A549 (cell line): ENCODE data around the gene LRRC59.

Experiments
- CBX8 ChIP-seq: fragments of 200-600 bp; sonication (generic); IDR thresholded peaks from 2 replicates; pipeline ENCODE4 v1.6.1; 2016
- CEBPB ChIP-seq, 2 experiments: fragments of >200 bp in 1 of 2; sonication (Bioruptor Twin) in 1 of 2; formaldehyde crosslinking in 1 of 2; IDR thresholded peaks; 2 replicates each; pipeline ENCODE4 v1.6.1; 2012 to 2016
- CTCF ChIP-seq: fragments of >200 bp; sonication (Bioruptor Twin); formaldehyde crosslinking; IDR thresholded peaks from 3 replicates; pipeline ENCODE4 v1.5.1; 2016
- HOXA7 ChIP-seq: fragments of 250-450 bp; sonication (Bioruptor Pico); IDR thresholded peaks from 2 replicates; pipeline ENCODE4 v1.5.0; 2020; ENCODE audit warnings: mild to moderate bottlenecking, moderate library complexity
- JUN ChIP-seq, 2 experiments: fragments of >200 bp; sonication (Bioruptor Twin); formaldehyde crosslinking; IDR thresholded peaks; 2 replicates in 1 of 2; 3 replicates in 1 of 2; pipeline ENCODE4 v1.6.1; 2016 to 2017
- MAX ChIP-seq: IDR thresholded peaks from 2 replicates; pipeline ENCODE4 v1.6.1; 2012
- POLR2A ChIP-seq: IDR thresholded peaks from 2 replicates; pipeline ENCODE4 v1.6.1; 2012; ENCODE audit warnings: mild to moderate bottlenecking, low read length
- REST ChIP-seq: fragments of 200-600 bp; sonication (generic); IDR thresholded peaks from 2 replicates; pipeline ENCODE4 v1.6.1; 2016; ENCODE audit warnings: antibody characterized with exemption, mild to moderate bottlenecking, moderate library complexity
- RFX5 ChIP-seq: fragments of 450-650 bp; IDR thresholded peaks from 2 replicates; pipeline ENCODE4 v1.7.1; 2014; ENCODE audit warnings: antibody characterized with exemption, mild to moderate bottlenecking, moderate library complexity
- ZFP36 ChIP-seq: fragments of 450-650 bp; IDR thresholded peaks from 2 replicates; pipeline ENCODE4 v1.6.1; 2014; ENCODE audit warnings: borderline replicate concordance; ENCODE audit not compliant: partially characterized antibody
- ZSCAN20 ChIP-seq: fragments of 250-450 bp; sonication (Bioruptor Pico); IDR thresholded peaks from 2 replicates; pipeline ENCODE4 v1.8.0; 2022; ENCODE audit warnings: mild to moderate bottlenecking, moderate library complexity

- TF ChIP-seq CTCF (no peak), JUN (IDR thresholded peaks at IDR 0.05) (peak in 1 of 2 experiments; percentile 81; a peak in 4 of 5 replicates), CEBPB (IDR thresholded peaks at IDR 0.05) (no peak), POLR2A (peak; percentile 85), CBX8 (no peak), ZSCAN20 (CRISPR knock-in tag) (no peak), MAX (peak; percentile 65), REST (no peak), HOXA7 (CRISPR knock-in tag) (no peak), ZFP36 (no peak), RFX5 (no peak)
Measured at GRCh38 chr17:50345432-50346312, 51.7 kb downstream of the LRRC59 start, which contains the start of gene XYLT2.
